Left ventricle myocardium superior (tissue), 1 donor: ENCODE measurements around the gene NID2. TPM values are rescaled to one million over a fixed set of nuclear protein-coding genes. Genes with fewer than 3 reads are reported as not detected.

ENCODE experiments used
- ATAC-seq: fragments of 200-7000 bp; cut with Tn5 transposase; one replicate; pipeline ENCODE4 v1.9.1; 2020; ENCODE audit warnings: mild to moderate bottlenecking, moderate library complexity
- DNase-seq: peaks from one replicate; pipeline ENCODE4 v3.0.0-alpha.2; 2020
- intact Hi-C: fragments of 100-400 bp; cut with micrococcal nuclease; formaldehyde crosslinking; loops from one replicate; pipeline ENCODE4 v1.11.0; 2022
- total RNA-seq: library from RNA; stranded (reverse); fragmentation: NEBNext Ultra II Directional; extraction: Animal tissue kit (Norgen Biotek cat#: 25700); gene quantifications from one replicate; pipeline ENCODE4 v1.2.1, GENCODE V29; 2021
- donor health status: DM: no; HTN: yes; CAD: no; lungs with severe emphysema.

Gene NID2
- total RNA-seq, 1 donor from 2014 or later: 41.3 TPM

DNA sequence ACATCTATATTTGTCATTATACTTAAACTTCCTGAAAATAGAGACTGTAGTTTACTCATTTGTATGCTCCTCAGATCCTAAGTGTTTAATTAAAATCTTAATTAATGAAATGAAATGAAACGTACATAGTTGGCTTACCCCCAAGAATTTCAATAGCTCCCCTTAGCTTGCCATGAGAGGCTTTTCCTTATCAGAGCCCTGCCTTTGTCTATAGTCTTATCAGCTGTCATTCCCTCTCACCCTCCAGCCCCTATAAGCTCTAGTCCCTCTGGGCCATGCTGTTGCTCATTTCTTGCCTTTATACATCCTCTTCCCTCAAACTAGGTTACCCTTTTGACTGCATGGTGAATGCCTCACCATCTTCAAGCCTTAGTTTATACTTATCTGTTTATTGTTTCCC, 80.6 kb downstream of the NID2 start:
- ATAC-seq (no peak), DNase-seq (no peak)
- intact Hi-C loops: no loop called here

DNA sequence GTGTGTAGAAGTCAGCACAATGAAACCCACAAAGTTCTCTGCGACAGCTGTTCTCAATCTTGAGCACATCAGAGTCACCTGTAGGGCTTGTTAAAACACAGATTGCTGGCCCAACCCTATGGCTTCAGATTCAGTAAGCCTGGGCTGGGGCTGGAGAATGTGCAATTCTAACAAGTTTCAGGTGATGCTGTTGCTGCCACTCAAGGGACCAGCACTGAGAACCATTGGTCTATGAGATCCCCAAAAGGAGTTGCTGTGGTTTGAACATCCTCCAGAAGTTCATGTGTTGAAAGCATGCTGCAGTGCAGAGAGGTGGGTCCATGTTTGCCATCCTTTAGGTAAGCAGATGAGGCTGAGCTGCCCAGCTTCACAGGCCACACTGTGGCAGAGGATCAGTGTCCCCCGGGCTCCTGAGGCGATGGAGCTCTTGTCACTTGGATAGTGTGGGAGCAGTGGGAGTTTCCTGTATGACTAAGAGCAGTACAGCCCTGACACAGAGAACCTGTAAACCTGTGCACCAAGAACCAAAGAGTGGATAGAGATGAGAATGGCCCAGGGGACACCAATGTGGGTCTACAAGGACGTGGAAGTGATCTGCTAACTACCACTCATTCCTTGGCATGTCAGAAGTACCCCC, 87.5 kb downstream of the NID2 start:
- intact Hi-C loops: no loop called here
- DNase-seq (no peak), ATAC-seq (no peak)

DNA sequence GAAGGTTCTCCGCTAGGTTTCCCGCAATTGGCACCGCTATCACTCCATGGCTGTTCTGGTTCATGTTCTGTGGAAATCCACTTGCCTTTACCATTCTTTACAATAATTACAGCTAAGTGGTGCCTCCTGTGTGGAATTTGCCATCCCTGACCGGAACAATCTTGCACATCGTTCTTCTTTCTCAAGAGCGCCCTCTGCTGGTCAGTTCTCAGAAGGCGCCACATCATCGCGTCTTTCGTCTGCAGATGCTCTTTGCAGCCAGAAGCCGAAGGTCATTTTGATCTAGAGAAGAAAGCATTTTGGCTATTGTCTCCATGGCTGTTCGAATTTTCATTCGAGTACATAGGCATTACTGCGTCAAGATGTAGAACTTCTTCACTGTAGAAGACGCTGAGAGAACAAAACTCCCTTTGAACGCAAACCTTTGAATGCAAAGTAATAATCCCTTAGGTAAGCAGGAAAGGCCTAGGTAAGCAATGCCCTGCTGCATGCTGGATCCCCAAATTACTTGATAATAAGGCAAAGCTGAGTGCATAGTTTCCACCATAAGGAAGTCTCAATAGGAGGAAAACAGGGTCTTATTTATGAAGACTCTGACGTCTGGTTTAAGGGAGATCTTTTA, 89.7 kb downstream of the NID2 start:
- DNase-seq: peak; percentile 84
- intact Hi-C loops: no loop called here
- peak; percentile 88 for ATAC-seq

DNA sequence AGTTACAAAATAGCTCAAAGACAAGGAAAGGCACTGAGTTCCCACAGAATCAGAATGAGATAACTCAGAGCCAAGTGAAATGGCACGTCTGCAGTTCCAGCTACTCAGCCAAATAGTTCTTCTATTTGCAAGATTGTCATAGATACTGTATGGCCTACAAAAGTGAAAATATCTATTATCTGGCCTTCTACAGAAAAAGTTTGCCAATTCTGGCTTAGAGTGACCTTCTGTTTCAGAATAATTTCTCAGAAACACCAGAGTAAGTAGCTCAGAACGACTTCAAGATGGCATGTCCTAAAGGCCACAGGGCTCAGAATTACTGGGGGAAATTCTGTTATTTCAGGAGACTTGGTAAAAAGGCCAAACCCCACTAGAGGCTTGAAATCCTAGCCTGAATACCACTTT, 90.2 kb downstream of the NID2 start:
- DNase-seq (no peak), ATAC-seq (peak; percentile 56)
- intact Hi-C loops: no loop called here

DNA sequence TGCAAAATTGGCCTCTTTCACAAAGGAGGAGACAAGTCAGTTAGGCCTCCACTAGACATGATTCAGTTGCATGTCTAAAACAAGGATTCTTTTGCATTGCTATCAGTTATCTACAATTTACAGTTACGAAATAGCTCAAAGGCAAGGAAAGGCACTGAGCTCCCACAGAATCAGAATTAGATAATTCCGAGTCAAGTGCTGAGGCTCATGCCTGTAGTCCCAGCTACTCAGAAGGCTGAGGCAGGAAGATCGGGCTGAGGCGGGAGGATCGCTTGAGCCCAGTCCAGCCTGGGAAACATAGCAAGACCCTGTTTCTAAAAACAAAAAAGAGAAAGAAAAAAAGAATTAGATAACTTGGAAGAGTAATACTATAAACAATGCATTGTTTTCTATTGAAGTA, 91.8 kb downstream of the NID2 start:
- no peak for ATAC-seq
- intact Hi-C loops: no loop called here
- no peak for DNase-seq

- no peak for DNase-seq
- intact Hi-C loops: no loop called here
- ATAC-seq: no peak
These were observed 96.3 kb downstream of the NID2 start for GRCh38 chr14:51972566-51972965.

DNA sequence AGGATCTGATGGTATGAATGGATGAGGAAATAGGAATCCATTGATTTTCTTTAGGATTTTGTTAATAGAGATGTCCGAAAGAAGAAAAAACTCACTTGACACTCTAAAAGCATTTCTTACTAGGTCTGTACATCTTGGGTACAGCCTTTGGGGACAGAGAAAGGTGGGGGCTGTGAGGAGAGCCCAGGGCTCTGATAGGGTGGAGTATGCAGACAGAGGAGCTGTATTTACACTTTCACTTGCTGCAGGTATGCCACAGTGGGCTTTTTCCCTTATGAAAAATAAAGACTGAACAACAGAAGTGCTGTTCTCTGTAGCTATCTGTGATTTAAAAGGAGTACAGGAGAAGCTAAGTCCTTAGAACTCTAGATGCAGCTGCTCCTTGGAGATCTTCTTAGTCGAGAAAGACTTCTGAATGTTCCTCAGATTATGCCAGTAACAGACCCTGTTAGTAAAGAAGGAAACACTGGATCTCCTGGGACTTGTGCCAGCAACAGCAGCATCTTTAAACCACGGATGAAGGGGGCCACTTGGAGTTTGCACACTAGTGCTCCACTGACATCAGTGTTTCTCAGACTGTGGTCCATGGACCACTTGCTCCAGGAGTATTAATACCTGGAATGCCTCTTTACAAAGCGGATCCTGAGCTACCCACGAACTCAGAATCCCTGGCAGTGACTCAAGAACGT, 98.9 kb downstream of the NID2 start:
- intact Hi-C loops: no loop called here
- no peak for ATAC-seq
- DNase-seq: no peak

- DNase-seq: no peak
- no peak for ATAC-seq
- intact Hi-C loops: no loop called here
These were observed 101.3 kb downstream of the NID2 start for GRCh38 chr14:51967521-51967920.

GRCh38 chr14:51963286-51963685, 105.6 kb downstream of the NID2 start:
- intact Hi-C loops: no loop called here
- no peak for DNase-seq
- no peak for ATAC-seq

DNA sequence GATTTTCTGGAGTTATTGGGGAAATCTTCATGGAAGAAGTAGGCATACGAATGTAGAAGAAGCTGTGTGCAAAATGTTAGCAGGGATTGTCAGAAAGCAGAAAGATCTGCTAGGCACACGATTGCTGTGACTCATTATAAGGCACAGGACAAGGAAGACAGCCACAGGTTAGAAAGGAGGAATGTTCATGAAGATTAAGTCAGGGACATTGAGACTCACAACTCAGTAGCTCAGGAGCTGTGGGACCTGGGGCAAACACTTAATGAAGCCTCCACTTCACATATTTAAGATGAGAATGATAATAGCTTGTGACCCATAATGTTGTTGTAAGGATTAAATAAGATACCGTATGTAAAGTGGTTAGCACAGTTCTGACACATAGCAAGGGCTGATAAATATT, 106.1 kb downstream of the NID2 start:
- ATAC-seq: no peak
- no peak for DNase-seq
- intact Hi-C loops: no loop called here

- no peak for ATAC-seq
- no peak for DNase-seq
- intact Hi-C loops: no loop called here
These were observed 108.0 kb downstream of the NID2 start for GRCh38 chr14:51960866-51961265.

- no peak for ATAC-seq
- intact Hi-C loops: no loop called here
- no peak for DNase-seq
These were observed 108.9 kb downstream of the NID2 start for GRCh38 chr14:51959928-51960327.

DNA sequence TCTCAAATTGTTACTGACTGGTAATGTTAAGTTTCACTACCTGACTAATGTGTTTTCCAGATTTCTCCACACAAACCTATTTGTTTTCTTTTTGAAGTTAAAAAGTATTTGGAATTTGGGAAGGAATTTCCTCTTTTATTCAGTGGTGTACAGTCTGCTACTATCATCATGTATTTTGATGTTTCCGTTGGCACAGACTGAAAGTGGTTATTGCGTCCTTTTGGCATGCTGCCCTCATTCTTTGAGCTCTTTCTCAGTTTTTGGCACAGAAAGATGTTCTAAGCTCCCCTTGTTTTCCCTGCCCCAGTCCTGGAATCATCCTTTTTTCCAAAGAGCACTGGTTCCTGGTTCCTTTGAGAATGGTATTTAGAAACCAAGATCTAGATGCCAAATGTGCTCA, 110.9 kb downstream of the NID2 start:
- DNase-seq (no peak), ATAC-seq (peak; percentile 43)
- intact Hi-C loops: no loop called here

Other genes starting within 250 kb of the NID2 start
- 10.3 TPM for gene GNG2, start 208.4 kb downstream of the NID2 start, total RNA-seq
- 225 TPM for gene RTRAF, start 79.5 kb downstream of the NID2 start, total RNA-seq
- gene PTGDR, start 198.6 kb upstream of the NID2 start, total RNA-seq: 1.1 TPM
- gene PTGER2, start 245.3 kb upstream of the NID2 start, total RNA-seq: 0.47 TPM